ENCODE measurements around the gene PLEKHA7. TPM values are rescaled to one million over a fixed set of nuclear protein-coding genes. Genes with fewer than 3 reads are reported as not detected.
"Not testable (repeated sequence)": the region's sequence is repeated elsewhere in the genome, so short reads cannot be mapped to it uniquely, and the experiment has no call there.

Gene PLEKHA7
- total RNA-seq, 2 donors from 2014 or later, result 10.8 to 17.6 TPM

DNA sequence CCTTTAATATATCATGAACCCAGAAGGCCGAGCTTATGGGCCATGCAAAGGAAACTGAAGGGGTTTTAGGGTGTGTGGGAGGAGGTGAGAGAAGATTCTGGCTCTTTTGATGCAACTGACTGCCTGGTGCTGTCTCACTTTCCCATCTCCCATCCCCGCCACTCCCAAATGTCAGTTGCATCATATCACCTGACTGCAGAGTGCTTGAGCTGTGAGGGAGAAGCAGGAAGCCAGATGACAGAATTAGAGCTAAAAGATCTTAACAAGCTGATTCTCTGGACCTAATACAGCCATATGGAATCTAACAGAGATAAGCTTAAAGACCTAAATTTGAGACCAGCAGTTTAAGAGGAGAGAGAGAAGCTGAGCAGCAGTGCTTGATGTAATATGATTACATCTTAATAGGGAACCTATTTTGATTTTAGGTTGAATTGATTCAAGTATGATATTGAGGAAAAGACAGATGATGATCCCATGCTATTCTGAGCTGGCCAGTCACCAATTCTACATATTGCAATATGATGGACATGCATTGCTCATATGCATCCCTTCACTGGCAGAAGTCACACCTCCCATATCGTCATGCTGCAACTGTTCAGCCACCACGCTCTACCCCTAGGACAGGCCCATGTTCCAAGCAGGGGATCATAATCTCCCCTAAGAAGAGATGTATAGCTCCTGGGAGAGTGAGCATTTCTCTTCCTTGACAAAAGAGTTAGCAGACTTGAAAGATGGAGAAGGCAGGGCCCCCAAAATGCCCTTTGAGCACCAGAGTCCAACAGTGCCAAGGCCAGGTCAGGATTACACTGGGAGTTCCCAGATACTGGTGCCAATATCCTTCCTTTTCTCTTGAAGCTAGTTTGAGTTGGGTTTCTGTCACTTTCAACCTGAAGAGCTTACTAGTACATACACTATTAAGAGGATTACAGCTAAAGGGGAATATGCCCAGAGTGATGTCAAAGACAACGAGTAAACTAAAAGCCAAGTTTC is 44.9 kb downstream of the PLEKHA7 start:
- H3K4me1 ChIP-seq (ENCODE audit: control insufficient read depth in 1 of 2, low read depth in 2 of 2), result no peaks in the 10 kb centered on the region
- no peak for ATAC-seq (ENCODE audit: insufficient number of reproducible peaks, low FRiP score, low read depth)

DNA sequence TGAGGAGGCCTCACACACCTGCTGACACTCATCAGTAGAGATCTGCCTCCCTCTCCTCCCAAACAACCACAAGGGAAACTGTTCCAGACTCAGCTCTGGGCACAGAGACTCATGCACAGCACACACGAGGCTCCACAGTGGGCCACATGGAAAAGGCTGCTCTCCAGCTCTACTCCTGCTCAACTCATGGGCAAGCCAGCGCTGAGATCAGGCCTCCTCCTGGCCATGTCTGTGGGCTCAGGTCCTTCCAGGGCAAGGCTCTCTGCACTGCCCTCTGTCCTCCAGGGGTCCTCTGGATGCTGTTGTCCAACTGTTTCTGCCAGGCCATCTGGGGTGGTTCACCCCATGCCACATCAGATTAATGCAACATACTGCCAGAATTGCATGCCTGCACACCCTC is 46.0 kb downstream of the PLEKHA7 start:
- Histone ChIP-seq H3K4me1 (ENCODE audit: control insufficient read depth in 1 of 2, low read depth in 2 of 2) (no peaks in the 10 kb centered on the region), H3K27me3 (replicated peaks; ENCODE audit: insufficient read depth) (no peaks in the 10 kb centered on the region), H3K9me3 (no peaks in the 10 kb centered on the region), H3K4me3 (no peak overlapping the region), H3K27ac (no peak overlapping the region), H3K36me3 (no peaks in the 10 kb centered on the region)
- TF ChIP-seq, protein P1, sequence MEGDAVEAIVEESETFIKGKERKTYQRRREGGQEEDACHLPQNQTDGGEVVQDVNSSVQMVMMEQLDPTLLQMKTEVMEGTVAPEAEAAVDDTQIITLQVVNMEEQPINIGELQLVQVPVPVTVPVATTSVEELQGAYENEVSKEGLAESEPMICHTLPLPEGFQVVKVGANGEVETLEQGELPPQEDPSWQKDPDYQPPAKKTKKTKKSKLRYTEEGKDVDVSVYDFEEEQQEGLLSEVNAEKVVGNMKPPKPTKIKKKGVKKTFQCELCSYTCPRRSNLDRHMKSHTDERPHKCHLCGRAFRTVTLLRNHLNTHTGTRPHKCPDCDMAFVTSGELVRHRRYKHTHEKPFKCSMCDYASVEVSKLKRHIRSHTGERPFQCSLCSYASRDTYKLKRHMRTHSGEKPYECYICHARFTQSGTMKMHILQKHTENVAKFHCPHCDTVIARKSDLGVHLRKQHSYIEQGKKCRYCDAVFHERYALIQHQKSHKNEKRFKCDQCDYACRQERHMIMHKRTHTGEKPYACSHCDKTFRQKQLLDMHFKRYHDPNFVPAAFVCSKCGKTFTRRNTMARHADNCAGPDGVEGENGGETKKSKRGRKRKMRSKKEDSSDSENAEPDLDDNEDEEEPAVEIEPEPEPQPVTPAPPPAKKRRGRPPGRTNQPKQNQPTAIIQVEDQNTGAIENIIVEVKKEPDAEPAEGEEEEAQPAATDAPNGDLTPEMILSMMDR (IDR thresholded peaks at IDR 0.05), result no peak
- ATAC-seq (ENCODE audit: insufficient number of reproducible peaks, low FRiP score, low read depth) (no peak), DNase-seq (ENCODE audit: low spot score) (no peak)

More for the DNA sequence above, 44.9 kb downstream of the PLEKHA7 start:
- no peak for DNase-seq (ENCODE audit: low spot score)
- TF ChIP-seq, protein P1 (IDR thresholded peaks at IDR 0.05), result no peak
- Histone ChIP-seq H3K36me3 (no peaks in the 10 kb centered on the region), H3K4me3 (no peak overlapping the region), H3K9me3 (no peaks in the 10 kb centered on the region), H3K27me3 (replicated peaks; ENCODE audit: insufficient read depth) (no peaks in the 10 kb centered on the region), H3K27ac (no peak overlapping the region)

GRCh38 chr11:16966930-16967671 is 47.1 kb downstream of the PLEKHA7 start:
- ATAC-seq (ENCODE audit: insufficient number of reproducible peaks, low FRiP score, low read depth), result no peak
- Histone ChIP-seq H3K27ac (no peak overlapping the region), H3K9me3 (no peaks in the 10 kb centered on the region)

DNA sequence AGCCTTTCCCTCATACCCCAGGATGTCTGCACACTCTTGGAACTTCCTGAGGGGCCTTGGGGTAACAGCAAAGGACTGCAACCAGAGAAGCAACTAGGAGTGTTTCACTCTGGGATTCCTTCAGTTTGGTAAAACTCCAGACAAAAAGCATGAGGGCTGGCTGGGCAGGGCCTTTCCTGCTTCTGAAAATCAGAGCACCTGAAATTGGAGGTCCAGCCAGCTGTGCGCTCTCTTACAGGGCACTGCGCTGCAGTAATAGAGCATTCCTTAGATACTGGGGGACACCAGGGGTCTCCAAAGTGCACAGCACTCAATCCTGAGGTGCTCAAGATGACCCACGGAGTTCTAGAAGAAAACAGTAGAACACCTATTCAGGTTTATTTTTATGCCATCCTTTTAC is 49.7 kb downstream of the PLEKHA7 start:
- ATAC-seq (ENCODE audit: insufficient number of reproducible peaks, low FRiP score, low read depth), result no peak
- TF ChIP-seq, protein P1 (IDR thresholded peaks at IDR 0.05), result no peak
- DNase-seq (ENCODE audit: low spot score), result no peak

More at GRCh38 chr11:16966930-16967671, 47.1 kb downstream of the PLEKHA7 start:
- no peaks in the 10 kb centered on the region for H3K4me1 ChIP-seq (ENCODE audit: control insufficient read depth in 1 of 2, low read depth in 2 of 2)
- TF ChIP-seq, protein P1 (IDR thresholded peaks at IDR 0.05), result no peak
- H3K4me3 ChIP-seq, result no peak overlapping the region
- no peaks in the 10 kb centered on the region for H3K27me3 ChIP-seq (replicated peaks; ENCODE audit: insufficient read depth)
- no peaks in the 10 kb centered on the region for H3K36me3 ChIP-seq
- DNase-seq (ENCODE audit: low spot score), result no peak

GRCh38 chr11:16963316-16963876 is 50.8 kb downstream of the PLEKHA7 start:
- ATAC-seq (ENCODE audit: insufficient number of reproducible peaks, low FRiP score, low read depth) (no peak), DNase-seq (ENCODE audit: low spot score) (no peak)
- Histone ChIP-seq H3K27ac (no peak overlapping the region), H3K36me3 (no peaks in the 10 kb centered on the region), H3K27me3 (replicated peaks; ENCODE audit: insufficient read depth) (no peaks in the 10 kb centered on the region), H3K4me3 (no peak overlapping the region), H3K4me1 (ENCODE audit: control insufficient read depth in 1 of 2, low read depth in 2 of 2) (no peaks in the 10 kb centered on the region), H3K9me3 (no peaks in the 10 kb centered on the region)
- TF ChIP-seq, protein P1 (IDR thresholded peaks at IDR 0.05), result no peak

More for the DNA sequence above, 49.7 kb downstream of the PLEKHA7 start:
- no peaks in the 10 kb centered on the region for H3K27me3 ChIP-seq (replicated peaks; ENCODE audit: insufficient read depth)
- H3K27ac ChIP-seq, result no peak overlapping the region
- H3K4me3 ChIP-seq, result no peak overlapping the region
- H3K4me1 ChIP-seq (ENCODE audit: control insufficient read depth in 1 of 2, low read depth in 2 of 2), result no peaks in the 10 kb centered on the region
- H3K9me3 ChIP-seq, result no peaks in the 10 kb centered on the region
- no peaks in the 10 kb centered on the region for H3K36me3 ChIP-seq

DNA sequence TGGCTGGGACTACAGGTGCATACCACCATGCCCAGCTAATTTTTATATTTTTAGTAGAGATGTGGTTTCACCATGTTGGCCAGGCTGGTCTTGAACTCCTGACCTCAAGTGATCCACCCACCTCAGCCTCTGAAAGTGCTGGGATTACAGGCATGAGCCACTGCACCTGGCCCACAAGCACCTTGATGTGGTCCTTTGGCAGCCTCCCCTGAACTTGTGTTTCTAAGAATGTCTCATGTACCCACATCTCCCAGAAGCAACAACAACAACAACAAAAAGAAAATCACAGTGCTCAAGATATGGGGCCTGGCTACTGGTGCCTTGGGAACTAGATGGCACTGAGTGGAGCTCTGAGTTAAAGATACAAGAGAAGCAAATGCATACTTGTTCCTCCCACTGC is 51.6 kb downstream of the PLEKHA7 start:
- H3K4me3 ChIP-seq; H3K27ac ChIP-seq; H3K9me3 ChIP-seq; H3K4me1 ChIP-seq (ENCODE audit: control insufficient read depth in 1 of 2, low read depth in 2 of 2); H3K36me3 ChIP-seq; ATAC-seq (ENCODE audit: insufficient number of reproducible peaks, low FRiP score, low read depth); DNase-seq (ENCODE audit: low spot score); H3K27me3 ChIP-seq (replicated peaks; ENCODE audit: insufficient read depth): not testable (repeated sequence)
